Measurements from ENCODE around the gene ASIC4. TPM values are rescaled to one million over a fixed set of nuclear protein-coding genes. Genes with fewer than 3 reads are reported as not detected.

The ASIC4 gene
- total and polyA plus RNA-seq, 2 of the 8 experiments (the other 6 are each of a cell fraction or from before 2014, with no cell fraction given): 0.12 to 0.22 TPM

DNA sequence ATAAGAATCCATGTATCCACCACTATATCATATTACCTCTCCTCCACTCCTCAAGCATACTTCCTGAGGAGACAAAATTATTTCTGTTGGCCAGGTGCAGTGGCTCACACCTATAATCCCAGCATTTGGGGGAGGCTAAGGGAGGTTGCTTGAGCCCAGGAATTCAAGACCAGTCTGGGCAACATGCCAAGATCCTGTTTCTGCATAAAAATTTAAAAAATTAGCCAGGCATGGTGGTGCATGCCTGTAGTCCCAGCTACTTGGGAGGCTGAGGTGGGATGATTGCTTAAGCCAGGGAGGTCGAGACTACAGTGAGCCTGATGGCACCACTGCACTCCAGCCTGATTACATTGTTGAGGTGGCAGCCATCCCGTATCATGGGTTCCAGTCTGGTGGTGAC is 67.1 kb downstream of the ASIC4 start:
- no peak overlapping the region for H3K9ac ChIP-seq (replicated peaks in 1 of 4; ENCODE audit: extremely low read depth in 1 of 4, low read depth in 3 of 4, low read length in 3 of 4)
- POLR2A ChIA-PET (ENCODE audit: partially characterized antibody): interaction anchor here (1.3 to 18.6 kb wide), 3 partner anchors 10 to 23 kb away, joined by 3 to 293 read pairs (median 4); partner anchors contain the start of gene OBSL1
- H3K18ac ChIP-seq (ENCODE audit: extremely low read depth, low read length): no peak overlapping the region
- CTCF ChIA-PET (ENCODE audit: partially characterized antibody): interaction anchor here (0.6 to 5.9 kb wide), 6 partner anchors 10 to 38 kb away, joined by 3 to 51 read pairs (median 3); partner anchors contain the start of gene OBSL1
- H3K4me1 ChIP-seq (replicated peaks in 1 of 4; ENCODE audit: control insufficient read depth in 3 of 4, insufficient read depth in 4 of 4, low read length in 3 of 4): peaks cover 7 to 14% (median 11%) of the 10 kb centered on the region in 4 experiments
- no peak overlapping the region for H2BK20ac ChIP-seq (ENCODE audit: low read length)
- no peak overlapping the region for H2BK15ac ChIP-seq (ENCODE audit: low read length)
- H3K14ac ChIP-seq (ENCODE audit: insufficient read length): no peak overlapping the region
- no peak overlapping the region for H4K8ac ChIP-seq (ENCODE audit: extremely low read depth, insufficient read depth, low read length)
- 88% methylated on average over 2 of the region's 2 CpGs; no CpG with 5 or more reads in 1 of the 2 experiments for WGBS, 2 experiments (ENCODE audit: extremely low coverage in 1 of 2, insufficient coverage in 1 of 2, insufficient read length in 1 of 2, insufficient replicate concordance in 2 of 2, low coverage in 1 of 2, low lambda C conversion rate in 2 of 2, missing lambda C conversion rate in 1 of 2)
- no peak overlapping the region for H3K4me3 ChIP-seq (ENCODE audit: extremely low read depth in 1 of 4, insufficient read depth in 2 of 4, low read depth in 3 of 4, low read length in 4 of 4)
- H3K4ac ChIP-seq (replicated peaks; ENCODE audit: insufficient read length, low read depth, low read length): no peak overlapping the region
- H4K91ac ChIP-seq (replicated peaks; ENCODE audit: insufficient read length, low read length): no peak overlapping the region
- no peaks in the 10 kb centered on the region for H3K79me1 ChIP-seq (ENCODE audit: low read depth, low read length)
- no peaks in the 10 kb centered on the region for H3K36me3 ChIP-seq (ENCODE audit: control insufficient read depth in 2 of 4, insufficient read depth in 4 of 4, low read length in 3 of 4)
- no peak overlapping the region for H3K27ac ChIP-seq (ENCODE audit: low read depth, low read length)
- no peak overlapping the region for H2AK5ac ChIP-seq (ENCODE audit: low read depth, low read length)
- H3K9me3 ChIP-seq (ENCODE audit: insufficient read depth in 2 of 2, low read depth in 1 of 2, low read length in 1 of 2): no peaks in the 10 kb centered on the region
- no peak overlapping the region for H3K56ac ChIP-seq (replicated peaks; ENCODE audit: insufficient read length, low read depth, low read length)
- no peaks in the 10 kb centered on the region for H3K79me2 ChIP-seq (ENCODE audit: control insufficient read depth in 1 of 2, insufficient read depth in 2 of 2, low read length in 2 of 2)
- no peak for DNase-seq (ENCODE audit: low read depth in 1 of 2, low spot score in 2 of 2)
- no peak overlapping the region for H4K5ac ChIP-seq (ENCODE audit: insufficient read length, low read depth, low read length)
- H3K23me2 ChIP-seq (ENCODE audit: low read depth, low read length): no peaks in the 10 kb centered on the region; the same call in 1 of the 2 replicates
- H3K4me2 ChIP-seq (ENCODE audit: insufficient read depth in 1 of 2, low read depth in 2 of 2, low read length in 2 of 2): no peak overlapping the region
- H2AFZ ChIP-seq (ENCODE audit: low read length): no peak overlapping the region
- no peak overlapping the region for H2BK12ac ChIP-seq (ENCODE audit: low read depth, low read length)
- no peak for FAIRE-seq
- no peaks in the 10 kb centered on the region for H4K20me1 ChIP-seq (replicated peaks in 1 of 2; ENCODE audit: control insufficient read depth in 1 of 2, insufficient read depth in 2 of 2, low read length in 2 of 2)
- H3K23ac ChIP-seq (ENCODE audit: insufficient read length): no peak overlapping the region
- no peaks in the 10 kb centered on the region; a peak in 1 of 7 replicates for H3K27me3 ChIP-seq (replicated peaks in 1 of 4; ENCODE audit: control insufficient read depth in 3 of 4, extremely low read depth in 1 of 4, insufficient read depth in 3 of 4, low read length in 3 of 4)
- no peak overlapping the region for H2BK120ac ChIP-seq (replicated peaks; ENCODE audit: low read depth, low read length)
- no peak overlapping the region for H2BK5ac ChIP-seq (ENCODE audit: low read depth, low read length)
- TF ChIP-seq, protein P1, sequence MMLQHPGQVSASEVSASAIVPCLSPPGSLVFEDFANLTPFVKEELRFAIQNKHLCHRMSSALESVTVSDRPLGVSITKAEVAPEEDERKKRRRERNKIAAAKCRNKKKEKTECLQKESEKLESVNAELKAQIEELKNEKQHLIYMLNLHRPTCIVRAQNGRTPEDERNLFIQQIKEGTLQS (IDR thresholded peaks at IDR 0.05; ENCODE audit: insufficient read depth, low read depth, low read length): no peak
- no peak for TF ChIP-seq SUZ12 (IDR thresholded peaks at IDR 0.05; ENCODE audit: low read length)
- TF ChIP-seq POLR2AphosphoS5 (IDR thresholded peaks at IDR 0.05; ENCODE audit: low read depth, low read length): no peak
- TF ChIP-seq RXRA (IDR thresholded peaks at IDR 0.05; ENCODE audit: insufficient read depth, low read depth, low read length): no peak
- no peak for TF ChIP-seq CEBPB (IDR thresholded peaks at IDR 0.05; ENCODE audit: low read depth, low read length)
- TF ChIP-seq BCL11A (IDR thresholded peaks at IDR 0.05; ENCODE audit: low read depth in 2 of 2, low read length in 2 of 2): no peak
- no peak for TF ChIP-seq CBX5 (IDR thresholded peaks at IDR 0.05; ENCODE audit: low read depth, low read length)
- TF ChIP-seq HDAC6 (IDR thresholded peaks at IDR 0.05; ENCODE audit: low read depth, low read length): no peak
- TF ChIP-seq ASH2L (IDR thresholded peaks at IDR 0.05; ENCODE audit: low read length): no peak
- TF ChIP-seq, protein P2, sequence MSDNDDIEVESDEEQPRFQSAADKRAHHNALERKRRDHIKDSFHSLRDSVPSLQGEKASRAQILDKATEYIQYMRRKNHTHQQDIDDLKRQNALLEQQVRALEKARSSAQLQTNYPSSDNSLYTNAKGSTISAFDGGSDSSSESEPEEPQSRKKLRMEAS (IDR thresholded peaks at IDR 0.05): no peak
- TF ChIP-seq KDM1A (IDR thresholded peaks at IDR 0.05; ENCODE audit: borderline replicate concordance, low read length): no peak
- TF ChIP-seq RBBP5 (IDR thresholded peaks at IDR 0.05; ENCODE audit: borderline replicate concordance, low read depth, low read length): no peak
- no peak for TF ChIP-seq CBX8 (IDR thresholded peaks at IDR 0.05; ENCODE audit: borderline replicate concordance, low read depth, low read length)
- no peak for TF ChIP-seq SP1 (IDR thresholded peaks at IDR 0.05; ENCODE audit: low read depth, low read length)
